K562 (cell line): ENCODE data around the gene RAI1. TPM values are rescaled to one million over a fixed set of nuclear protein-coding genes. Genes with fewer than 3 reads are reported as not detected.
A peak's percentile ranks its signal among the peaks of the same experiment; 100 is the strongest.

Source experiments
- BRD9 ChIP-seq: fragments of 450-650 bp; IDR thresholded peaks from 2 replicates; pipeline ENCODE4 v1.6.1; 2018; ENCODE audit warnings: low read depth; ENCODE audit not compliant: partially characterized antibody
- DIDO1 ChIP-seq: fragments of 450-650 bp; IDR thresholded peaks from 2 replicates; pipeline ENCODE4 v1.6.1; 2016; ENCODE audit warnings: low read depth, missing biosample characterization, missing genetic modification characterization
- KHSRP ChIP-seq: fragments of 450-650 bp; IDR thresholded peaks from 2 replicates; pipeline ENCODE4 v1.6.1; 2017
- KLF1 ChIP-seq: fragments of 450-650 bp; IDR thresholded peaks from 2 replicates; pipeline ENCODE4 v1.6.1; 2016; ENCODE audit warnings: missing genetic modification characterization, missing compliant biosample characterization
- MBD2 ChIP-seq: sonication (generic); IDR thresholded peaks from 2 replicates; pipeline ENCODE4 v1.6.1; 2016; ENCODE audit warnings: low read depth, borderline replicate concordance
- POLR2AphosphoS5 ChIP-seq: IDR thresholded peaks from 2 replicates; pipeline ENCODE4 v1.6.1; 2011; ENCODE audit warnings: mild to moderate bottlenecking, low read depth, low read length, moderate library complexity; ENCODE audit not compliant: control insufficient read depth, insufficient read depth
- SP1 ChIP-seq: sonication (generic); formaldehyde crosslinking; IDR thresholded peaks from 2 replicates; pipeline ENCODE4 v1.8.1; 2022; ENCODE audit warnings: mild to moderate bottlenecking, missing genetic modification reagents
- TAF1 ChIP-seq: IDR thresholded peaks from 2 replicates; pipeline ENCODE4 v1.6.1; 2011; ENCODE audit warnings: mild to moderate bottlenecking, low read length, moderate library complexity; ENCODE audit not compliant: insufficient read depth, control insufficient read depth, severe bottlenecking; ENCODE audit errors: extremely low read depth
- TCFL5 ChIP-seq: fragments of 250-450 bp; sonication (Bioruptor Pico); conservative IDR thresholded peaks from 2 replicates; pipeline ENCODE4 v1.6.1; 2021; ENCODE audit warnings: mild to moderate bottlenecking, moderate library complexity, matching md5 sums
- ZBTB17 ChIP-seq: fragments of 450-650 bp; formaldehyde crosslinking; IDR thresholded peaks from 2 replicates; pipeline ENCODE4 v1.4.0; 2020; ENCODE audit warnings: mild to moderate bottlenecking
- ZBTB26 ChIP-seq: fragments of 450-650 bp; formaldehyde crosslinking; IDR thresholded peaks from 2 replicates; pipeline ENCODE4 v1.4.0; 2022; ENCODE audit warnings: missing genetic modification characterization
- ZHX1 ChIP-seq: fragments of 150-350 bp; conservative IDR thresholded peaks from 2 replicates; pipeline ENCODE4 v1.6.1; 2014; ENCODE audit warnings: low read length
- ZNF212 ChIP-seq: fragments of 450-650 bp; formaldehyde crosslinking; IDR thresholded peaks from 2 replicates; pipeline ENCODE4 v1.4.0; 2020; ENCODE audit warnings: mild to moderate bottlenecking
- polyA plus RNA-seq, 8 experiments: library from polyadenylated mRNA; depleted of rRNA in 4 of 8; stranded (reverse) in 5 of 8; unstranded in 3 of 8; fragments of >200 nt; fragmentation: Nextera tagmentation in 2 of 8; fragmentation: Illumina TruSeq in 1 of 8; extraction: Ambion mirVana in 2 of 8; extraction: Trizol in 1 of 8; gene quantifications; 2 replicates each; pipeline versions ENCODE4 v1.2.1 to v1.2.3, GENCODE V29; 2011 to 2014; ENCODE audit warnings: inconsistent platforms in 1 of 8, missing spikeins in 1 of 8
- total RNA-seq, 7 experiments: library from RNA; depleted of rRNA in 6 of 7; stranded (reverse); fragments of >200 nt in 6 of 7; fragmentation: Illumina TruSeq in 2 of 7; extraction: Trizol in 2 of 7; gene quantifications; 2 replicates each; pipeline versions ENCODE4 v1.2.1 to v1.2.3, GENCODE V29; 2011 to 2021; ENCODE audit warnings: low replicate concordance in 1 of 7

RAI1 gene
- total and polyA plus RNA-seq, 9 of the 15 experiments (the other 6 are each of a cell fraction or from before 2014, with no cell fraction given): 0.68 to 19.9 (median 5.5) TPM

GRCh38 chr17:17836250-17836817 lies 155.1 kb downstream of the RAI1 start (continued):
- TF ChIP-seq MBD2 (0 out of 2 replicates have a peak, but pooled peaks have one; percentile 47), TCFL5 (CRISPR knock-in tag) (no peak), KLF1 (tag) (no peak), POLR2AphosphoS5 (peak; percentile 87), BRD9 (no peak), SP1 (CRISPR knock-in tag) (peak; percentile 79), ZBTB26 (CRISPR knock-in tag) (no peak), KHSRP (no peak), TAF1 (peak; percentile 73), ZHX1 (no peak), DIDO1 (tag) (no peak), ZNF212 (no peak), ZBTB17 (CRISPR knock-in tag) (peak; percentile 20; the same call in 1 of the 2 replicates)
